ENCODE data around the gene TUBB1.
"Not testable (repeated sequence)": the region's sequence is repeated elsewhere in the genome, so short reads cannot be mapped to it uniquely, and the experiment has no call there.

The TUBB1 gene

GRCh38 chr20:59024111-59024530 is 4.9 kb downstream of the TUBB1 start:
- no peak for DNase-seq

GRCh38 chr20:59025086-59025485 is 5.9 kb downstream of the TUBB1 start:
- DNase-seq: no peak

GRCh38 chr20:59025511-59025910 is 6.3 kb downstream of the TUBB1 start:
- DNase-seq: no peak

GRCh38 chr20:59026904-59027740 is 7.9 kb downstream of the TUBB1 start:
- no peak for DNase-seq

GRCh38 chr20:59027741-59028320 is 8.6 kb downstream of the TUBB1 start:
- no peak for DNase-seq

- no peak for DNase-seq
Observed at GRCh38 chr20:59028812-59029211, 9.6 kb downstream of the TUBB1 start.

- DNase-seq: no peak
Observed at GRCh38 chr20:59030911-59031563, 11.8 kb downstream of the TUBB1 start.

GRCh38 chr20:59031564-59032022 is 12.4 kb downstream of the TUBB1 start:
- DNase-seq: peak; percentile 29

- peak; percentile 96 for DNase-seq
Observed at GRCh38 chr20:59032023-59032712, 12.9 kb downstream of the TUBB1 start, which contains the start of gene ATP5F1E. ATP5F1E (minus strand) TSS chr20:59032335; CDS start chr20:59032251, 84 bp downstream.

- DNase-seq: no peak
Observed at GRCh38 chr20:59032713-59033059, 13.5 kb downstream of the TUBB1 start.

- DNase-seq: no peak
Observed at GRCh38 chr20:59033093-59033492, 13.9 kb downstream of the TUBB1 start.

- DNase-seq: no peak
Observed at GRCh38 chr20:59033616-59034165, 14.5 kb downstream of the TUBB1 start.

GRCh38 chr20:59035381-59035780 is 16.2 kb downstream of the TUBB1 start:
- DNase-seq: no peak

- no peak for DNase-seq
Observed at GRCh38 chr20:59037386-59037785, 18.2 kb downstream of the TUBB1 start.

- DNase-seq: no peak
Observed at GRCh38 chr20:59039233-59039632, 20.0 kb downstream of the TUBB1 start.

- DNase-seq: no peak
Observed at GRCh38 chr20:59040667-59041066, 21.4 kb downstream of the TUBB1 start.

- DNase-seq: not testable (repeated sequence)
Observed at GRCh38 chr20:59041487-59041886, 22.3 kb downstream of the TUBB1 start.

- no peak for DNase-seq
Observed at GRCh38 chr20:59042151-59042795, 23.0 kb downstream of the TUBB1 start, which contains the start of gene PRELID3B. PRELID3B (minus strand) TSS chr20:59042786; CDS start chr20:59042730, 56 bp downstream.

- peak; percentile 95 for DNase-seq
Observed at GRCh38 chr20:59042796-59043631, 23.8 kb downstream of the TUBB1 start.

GRCh38 chr20:59043698-59044097 is 24.5 kb downstream of the TUBB1 start:
- DNase-seq: peak; percentile 7

- no peak for DNase-seq
Observed at GRCh38 chr20:59044295-59044694, 25.1 kb downstream of the TUBB1 start.
